ENCODE data around the gene ELF2.
"Not testable (repeated sequence)": the region's sequence is repeated elsewhere in the genome, so short reads cannot be mapped to it uniquely, and the experiment has no call there.

The ELF2 gene

DNA sequence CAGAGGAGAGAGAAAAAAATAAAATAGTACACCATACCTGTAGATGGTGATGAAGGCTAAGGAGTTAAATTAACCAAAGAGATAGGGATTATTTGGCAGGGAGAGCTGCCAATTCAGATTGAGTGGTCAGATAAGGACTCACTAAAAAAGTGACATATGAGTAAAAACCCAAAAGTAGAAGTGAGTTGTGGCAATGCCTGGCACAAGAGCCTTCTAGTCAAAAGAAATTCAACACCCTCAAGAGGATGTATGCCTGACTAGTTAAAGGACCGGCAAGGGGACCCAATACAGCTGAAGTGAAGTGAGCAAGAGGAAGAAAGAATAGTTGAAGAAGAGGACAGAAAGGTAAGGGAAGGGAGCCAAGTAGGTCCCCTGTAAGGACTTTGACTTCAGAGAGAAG lies 34.9 kb downstream of the ELF2 start:
- no peak for DNase-seq

DNA sequence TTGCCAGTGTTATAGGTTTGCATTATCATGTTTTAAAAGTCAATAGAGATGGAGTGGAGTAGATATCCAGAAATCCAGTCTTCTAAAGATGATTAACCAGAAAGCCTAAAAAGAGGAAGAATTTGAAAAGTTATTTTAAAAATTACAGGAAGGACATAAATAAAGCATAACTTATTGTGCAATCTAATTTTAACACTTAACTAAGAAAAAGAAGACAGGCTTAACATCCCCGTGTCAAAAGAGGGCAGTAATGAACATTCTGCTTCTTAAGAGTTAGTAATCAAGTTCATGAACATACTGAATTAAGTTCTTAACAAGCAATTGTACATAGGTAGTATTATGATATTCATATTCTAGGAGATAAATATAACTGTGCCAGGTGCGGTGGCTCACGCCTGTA lies 39.3 kb downstream of the ELF2 start:
- no peak for DNase-seq

DNA sequence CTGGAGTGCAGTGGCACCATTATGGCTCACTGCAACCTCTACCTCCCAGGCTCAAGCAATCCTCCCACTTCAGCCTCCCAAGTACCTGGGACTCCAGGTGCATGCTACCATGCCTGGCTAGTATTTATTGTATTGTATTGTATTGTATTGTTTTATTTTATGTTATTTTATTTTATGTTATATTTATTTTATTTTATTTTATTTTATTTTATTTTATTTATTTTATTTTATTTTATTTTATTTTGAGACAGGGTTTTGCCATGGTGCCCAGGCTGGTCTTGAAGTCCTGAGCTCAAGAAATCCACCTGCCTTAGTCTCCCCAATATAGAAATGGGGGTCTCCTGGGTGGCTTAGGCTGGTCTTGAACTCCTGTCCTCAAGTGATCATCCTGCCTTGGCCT lies 42.6 kb downstream of the ELF2 start:
- DNase-seq, result no peak

DNA sequence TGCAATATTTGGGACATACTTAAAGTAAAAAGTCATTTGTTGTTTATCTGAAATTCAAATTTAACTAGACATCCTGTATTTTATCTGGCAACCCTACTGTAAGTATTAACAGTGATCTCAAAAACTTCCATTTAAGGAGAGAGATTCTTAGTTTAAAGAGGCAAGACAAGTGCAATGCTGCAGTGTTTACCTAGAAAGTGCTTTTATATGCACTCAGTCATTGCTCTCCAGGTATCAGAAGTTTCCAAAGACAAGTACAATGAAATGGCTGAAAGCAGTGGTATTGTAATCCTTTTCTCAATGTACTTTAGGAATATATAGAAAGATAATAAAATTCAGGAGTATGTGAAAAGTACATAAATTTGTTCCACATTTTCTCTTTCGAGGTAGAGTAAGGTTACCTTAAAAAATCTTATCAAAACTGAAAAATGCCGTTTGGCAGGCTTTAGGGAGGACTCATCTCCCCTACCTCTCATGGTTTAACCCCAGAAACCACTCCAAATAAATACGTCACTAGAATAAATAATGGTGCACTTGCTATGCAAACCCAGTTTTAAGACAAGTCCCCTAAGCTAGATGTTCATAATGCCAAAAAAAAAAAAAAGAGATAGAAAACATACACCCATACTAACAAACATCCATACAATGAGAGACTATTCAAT lies 45.7 kb downstream of the ELF2 start:
- no peak for DNase-seq

DNA sequence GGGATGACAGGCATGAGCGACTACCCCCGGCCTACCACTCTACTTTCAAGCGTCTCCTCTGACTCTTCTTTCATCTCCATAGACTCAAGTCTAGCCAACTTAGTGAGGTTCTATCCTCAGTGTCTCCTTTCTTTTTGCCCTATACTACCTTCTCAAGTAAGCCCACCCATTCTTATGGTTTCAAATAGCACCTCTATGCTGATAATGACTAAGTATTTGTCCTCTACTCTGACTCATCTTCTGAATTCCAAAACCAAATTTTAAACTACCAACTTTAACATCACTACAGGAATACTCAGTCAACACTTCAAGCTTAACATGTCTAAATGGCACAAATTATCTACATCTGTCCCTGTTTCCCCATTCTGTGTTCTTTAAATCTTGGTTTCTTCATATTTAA lies 47.8 kb downstream of the ELF2 start:
- DNase-seq, result no peak

DNA sequence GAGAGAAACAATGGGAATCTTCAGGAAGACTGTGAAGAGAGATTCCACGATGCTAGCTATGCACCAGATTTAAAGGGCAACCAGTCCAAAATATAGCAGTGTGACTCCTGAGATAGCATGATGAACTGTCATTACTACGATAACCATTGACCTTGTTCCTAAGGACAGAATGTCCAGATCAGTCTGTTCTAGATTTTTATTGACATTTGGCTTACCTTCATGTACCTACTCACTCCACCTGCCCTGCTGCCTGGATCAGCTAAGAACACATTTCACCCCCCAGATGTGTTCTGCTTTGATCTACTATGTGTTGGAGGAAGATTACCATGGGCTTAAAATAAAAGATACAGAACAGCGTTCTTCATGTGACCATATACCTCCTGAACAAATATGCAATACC lies 50.1 kb downstream of the ELF2 start:
- no peak for DNase-seq

DNA sequence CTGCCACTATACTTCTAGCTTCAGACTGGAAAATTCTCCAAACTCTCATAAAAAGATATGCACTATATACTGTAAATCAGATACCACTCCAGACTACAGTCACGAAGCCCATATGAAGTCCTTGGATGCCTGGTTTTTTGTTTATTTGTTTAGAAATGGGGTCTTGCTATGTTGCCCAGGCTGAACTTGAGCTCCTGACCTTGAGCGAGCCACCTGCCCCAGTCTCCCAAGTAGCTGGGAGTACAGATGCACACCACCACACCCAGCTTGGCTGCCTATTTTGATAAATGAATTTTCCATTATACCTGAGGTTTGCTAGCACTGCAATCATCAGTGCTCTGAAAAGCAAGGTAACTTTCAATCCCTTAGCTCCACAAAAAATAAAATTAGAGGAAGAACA lies 53.1 kb downstream of the ELF2 start:
- DNase-seq, result no peak

DNA sequence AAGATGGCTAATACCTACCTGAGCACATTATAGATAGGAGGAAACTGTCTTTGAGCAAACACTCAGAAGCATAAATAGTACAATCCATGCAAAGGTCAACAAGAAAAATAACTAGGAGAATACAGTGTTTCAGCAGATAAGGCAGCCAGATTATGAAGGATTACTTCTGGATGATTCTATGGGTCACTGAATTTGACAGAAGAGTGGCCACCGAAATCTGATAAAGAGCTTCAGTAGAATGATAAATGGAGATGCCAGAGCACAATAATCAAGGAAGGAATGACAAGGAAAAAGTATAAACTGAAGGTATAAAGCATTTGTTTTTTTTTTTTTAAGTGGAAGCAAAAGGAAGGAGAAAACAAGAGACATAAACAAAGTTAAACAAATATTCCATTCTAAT lies 58.7 kb downstream of the ELF2 start:
- no peak for DNase-seq

DNA sequence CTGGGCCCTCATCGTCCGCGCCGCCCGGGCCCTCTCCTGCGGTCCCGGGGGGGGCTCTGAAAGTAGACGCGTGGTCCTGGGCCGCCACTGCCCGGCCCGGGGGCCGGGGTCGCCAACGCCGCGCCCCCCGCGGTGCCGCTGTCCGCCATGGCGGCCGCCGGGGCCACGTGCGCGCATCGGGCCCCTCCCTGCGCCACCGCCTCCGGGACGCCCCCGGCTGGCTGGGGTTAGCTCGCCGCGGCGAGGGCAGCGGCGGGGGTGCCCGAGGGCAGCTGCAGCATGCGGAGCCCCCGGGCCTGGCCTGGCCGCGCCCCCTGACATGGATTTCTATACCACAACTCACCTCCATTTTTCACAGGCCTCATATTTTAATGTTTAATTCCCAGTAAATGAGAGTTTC lies 61.8 kb downstream of the ELF2 start:
- no peak for DNase-seq

DNA sequence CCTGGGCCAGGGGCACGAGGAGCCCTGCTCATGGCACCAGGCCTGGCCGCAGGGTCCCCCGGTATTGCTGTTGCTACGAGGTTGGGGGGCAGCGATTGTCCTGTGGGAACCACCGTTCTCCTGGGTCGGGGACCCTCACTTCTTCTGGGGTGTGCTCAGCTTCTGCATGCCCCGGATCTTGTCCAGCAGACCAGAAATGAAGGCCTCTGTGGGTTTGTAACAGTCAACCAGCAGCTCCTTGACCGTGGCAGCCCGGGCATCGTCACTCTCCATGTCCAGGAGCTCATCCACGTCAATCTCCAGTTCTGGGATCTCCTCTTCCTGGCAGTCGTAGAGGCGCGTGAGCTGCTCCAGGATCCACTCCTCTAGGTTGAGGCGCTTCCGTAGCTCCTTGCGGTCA lies 62.2 kb downstream of the ELF2 start:
- DNase-seq, result not testable (repeated sequence)

DNA sequence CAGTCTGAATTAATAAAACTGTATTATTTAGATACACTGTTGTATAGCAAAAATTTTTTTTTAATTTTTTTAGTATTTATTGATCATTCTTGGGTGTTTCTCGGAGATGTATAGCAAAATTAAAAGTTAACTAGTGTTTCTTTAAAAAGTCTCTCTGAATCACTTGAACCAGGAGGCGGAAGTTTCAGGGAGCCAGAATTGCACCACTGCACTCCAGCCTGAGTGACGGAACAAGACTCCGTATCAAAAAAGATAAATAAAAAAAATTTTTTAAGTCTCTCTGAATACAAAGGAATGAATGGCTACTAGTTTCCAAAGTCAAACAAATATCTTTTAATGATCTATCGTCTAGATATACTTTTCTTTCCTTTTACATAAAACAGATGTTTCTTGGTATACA lies 64.4 kb downstream of the ELF2 start:
- DNase-seq, result no peak

DNA sequence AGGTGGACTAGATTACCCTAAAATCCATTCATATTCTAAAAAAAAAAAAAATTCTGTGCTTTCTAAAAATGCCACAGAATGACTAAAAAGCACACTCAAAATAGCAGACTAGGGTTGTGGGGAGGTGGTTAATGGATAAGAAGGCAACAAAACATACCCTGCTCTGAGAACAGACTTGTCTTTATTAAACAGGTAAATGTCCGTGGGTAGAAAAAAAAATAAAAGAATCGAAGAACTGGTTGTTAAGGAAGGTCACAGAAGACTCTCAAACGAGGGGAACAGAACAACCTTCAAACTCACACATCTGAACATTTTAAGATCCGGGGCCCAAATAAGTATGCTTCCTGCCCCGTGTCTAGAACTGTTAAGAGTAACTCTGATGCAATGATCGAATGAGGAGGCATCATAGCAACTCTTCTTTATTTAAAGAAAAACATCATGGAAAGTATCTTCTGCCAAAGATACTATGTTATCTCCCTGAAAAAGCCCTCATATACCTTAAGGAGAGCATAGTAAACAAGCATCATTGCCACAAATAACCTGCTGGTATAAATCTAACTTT lies 68.4 kb downstream of the ELF2 start:
- DNase-seq, result no peak

DNA sequence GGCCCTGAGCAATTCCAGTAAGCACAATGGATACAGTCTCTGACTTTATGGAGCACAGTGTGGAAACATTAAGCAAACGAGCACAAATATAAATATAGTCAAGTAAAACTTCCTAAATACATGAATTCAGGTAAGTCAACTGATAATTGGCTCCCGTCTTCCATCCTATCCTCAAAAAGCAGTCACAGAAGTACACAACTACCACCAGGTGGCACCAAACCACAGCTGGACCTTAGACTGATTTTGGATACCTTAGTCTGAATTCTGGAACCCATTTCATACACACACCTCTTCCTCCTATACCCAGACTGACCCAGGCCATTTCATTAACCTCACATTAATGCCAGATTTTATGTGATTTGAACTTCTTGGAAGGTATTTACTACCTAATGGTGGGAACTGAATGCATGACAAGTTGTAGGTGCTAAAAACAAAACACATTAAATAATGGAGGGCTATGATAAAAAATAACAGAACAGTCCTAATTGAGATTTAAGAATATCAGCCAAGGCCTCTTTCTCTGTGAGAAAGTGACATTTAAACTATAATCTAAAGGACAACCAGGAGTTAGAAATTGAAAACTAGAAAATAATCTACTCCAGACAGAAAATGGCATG lies 77.5 kb downstream of the ELF2 start:
- peak; percentile 61 for DNase-seq

DNA sequence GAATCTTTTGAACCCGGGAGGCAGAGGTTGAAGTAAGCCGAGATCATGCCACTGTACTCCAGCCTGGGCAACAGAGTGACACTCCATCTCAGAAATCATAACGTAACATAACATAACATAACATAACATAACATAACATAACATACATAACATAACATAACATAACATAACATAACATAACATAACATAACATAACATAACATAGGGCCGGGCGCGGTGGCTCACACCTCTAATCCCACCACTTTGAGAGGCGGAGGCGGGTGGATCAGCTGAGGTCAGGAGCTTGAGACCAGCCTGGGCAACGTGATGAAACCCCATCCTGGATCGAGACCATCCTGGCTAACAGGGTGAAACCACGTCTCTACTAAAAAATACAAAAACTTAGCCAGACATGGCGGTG lies 84.7 kb downstream of the ELF2 start:
- no peak for DNase-seq

DNA sequence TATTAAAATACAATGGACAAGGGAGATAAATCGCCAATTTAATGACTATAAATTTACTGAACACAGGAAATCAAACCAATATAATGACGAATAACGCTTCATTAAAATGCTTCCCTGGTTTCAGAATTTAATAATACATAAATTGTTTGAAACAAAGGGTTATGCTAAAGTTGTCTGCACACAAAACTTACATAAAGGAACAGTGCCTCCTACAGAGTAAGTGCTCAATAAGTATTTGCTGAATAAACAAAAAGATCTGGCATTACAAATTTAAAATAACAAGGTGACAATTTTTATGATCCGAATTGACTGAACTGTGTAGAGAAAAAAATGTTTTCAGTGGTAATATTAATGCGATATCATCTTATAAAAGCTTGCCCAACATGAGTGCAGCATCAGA lies 91.9 kb downstream of the ELF2 start:
- DNase-seq, result no peak

DNA sequence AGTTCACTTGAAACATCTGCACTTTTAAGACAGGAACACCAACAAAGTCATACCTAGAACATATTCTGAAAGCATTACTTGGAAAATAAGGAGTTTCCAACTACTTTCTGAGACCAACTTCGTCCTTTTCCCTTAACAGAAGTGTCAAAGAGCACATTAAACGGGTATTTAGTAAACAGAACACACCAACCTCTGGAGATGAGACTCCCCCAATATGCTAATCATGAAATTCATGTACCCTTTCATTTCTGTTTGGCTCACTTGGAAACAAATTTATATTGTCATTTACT lies 92.3 kb downstream of the ELF2 start:
- no peak for DNase-seq

DNA sequence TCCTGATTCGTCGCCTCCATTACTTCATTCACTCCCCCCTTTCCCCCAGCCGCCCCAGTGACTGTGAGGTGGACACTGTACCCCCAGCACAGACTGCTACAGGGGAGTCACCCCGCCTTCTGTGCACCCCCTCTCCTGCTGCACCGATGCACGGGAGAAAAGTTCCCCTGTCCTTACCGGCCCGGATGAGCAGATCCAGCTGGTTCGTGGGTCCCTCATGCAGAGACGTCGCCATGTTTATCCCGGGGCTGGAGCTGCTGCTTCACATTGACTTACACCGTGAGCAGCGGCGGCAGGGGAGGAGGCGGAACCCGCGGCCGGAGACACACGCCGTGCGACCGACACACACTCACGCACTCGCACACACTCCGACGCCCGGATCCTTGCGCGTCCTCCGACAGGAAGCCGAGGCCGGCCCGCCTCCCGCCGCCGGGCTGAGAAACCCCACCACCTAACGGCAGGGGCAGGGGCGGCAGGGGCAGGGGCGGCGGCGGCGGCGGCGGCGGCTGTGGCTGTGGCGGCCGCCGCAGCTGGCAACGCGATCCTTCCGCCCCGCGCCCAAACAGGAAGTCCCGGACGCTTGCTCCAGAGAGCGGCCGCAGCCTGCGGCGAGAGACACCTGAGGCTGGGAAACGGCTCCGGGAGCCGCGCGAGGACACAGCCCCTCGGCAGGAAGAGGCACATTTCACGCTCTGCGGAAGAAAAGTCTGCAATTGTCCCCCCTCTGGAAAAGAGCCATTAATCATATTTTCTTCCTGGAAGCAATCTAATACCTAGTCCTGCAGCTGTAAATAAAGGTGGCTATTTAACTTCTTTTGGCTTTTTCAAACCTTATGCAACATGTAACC lies 92.8 kb downstream of the ELF2 start:
- DNase-seq, result peak; percentile 91

DNA sequence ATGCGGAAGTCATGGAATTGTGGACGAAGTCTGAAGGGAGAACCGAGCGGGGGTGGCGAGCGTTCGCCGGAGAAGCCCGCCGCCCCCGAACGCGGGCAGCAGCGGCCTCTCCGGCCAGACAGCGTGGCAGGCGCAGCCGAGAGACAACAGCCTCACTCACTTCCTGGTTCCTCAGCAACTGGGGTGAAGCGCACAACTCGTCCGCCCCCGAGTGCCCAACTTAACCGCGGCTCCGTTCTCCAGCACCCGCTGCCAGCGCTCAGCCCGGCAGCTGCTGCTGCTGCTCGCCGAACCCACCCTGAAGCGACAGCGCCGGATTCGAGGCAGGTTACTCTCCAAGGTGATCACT lies 93.4 kb downstream of the ELF2 start:
- DNase-seq, result peak; percentile 39

DNA sequence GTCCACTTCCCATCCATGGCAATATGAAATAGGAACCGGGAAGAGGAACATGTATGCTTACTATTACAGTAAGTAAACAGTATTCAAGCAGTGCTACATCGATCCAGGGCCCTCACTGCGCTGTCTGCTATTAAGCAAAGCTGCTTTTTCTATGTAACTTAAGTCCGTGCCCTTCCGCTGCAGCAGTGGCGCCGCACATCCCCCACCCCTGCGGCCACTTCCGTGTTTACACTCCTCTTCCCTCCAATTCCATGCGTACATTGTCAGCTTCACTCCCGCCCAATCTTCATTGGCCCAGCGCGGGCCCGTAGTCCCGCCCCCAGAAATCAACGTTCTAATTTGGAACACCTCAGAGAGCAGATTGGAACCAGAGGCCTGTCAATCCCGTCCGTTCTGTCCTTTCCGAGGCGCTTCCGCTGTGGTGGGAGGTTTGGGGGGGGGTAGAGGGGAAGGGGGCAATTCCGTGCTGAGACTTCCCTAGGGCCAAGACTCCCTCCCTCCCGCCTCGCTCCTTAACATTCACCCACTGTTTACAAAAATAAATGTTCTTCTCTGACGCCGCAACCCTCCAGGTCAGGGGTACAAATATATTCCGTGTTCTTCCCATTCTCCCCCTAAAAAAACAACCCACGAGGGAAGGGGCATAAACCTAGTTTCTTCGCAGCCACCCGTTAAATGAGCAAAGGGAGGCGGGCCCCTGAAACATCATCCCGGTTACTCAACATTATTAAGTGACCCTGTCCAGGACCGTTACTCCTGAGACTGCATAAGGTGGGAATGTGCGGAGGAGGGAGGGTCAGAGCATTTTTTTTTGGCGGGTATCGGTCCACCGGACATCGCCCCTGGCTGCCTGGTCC lies 94.0 kb downstream of the ELF2 start:
- peak; percentile 97 for DNase-seq

DNA sequence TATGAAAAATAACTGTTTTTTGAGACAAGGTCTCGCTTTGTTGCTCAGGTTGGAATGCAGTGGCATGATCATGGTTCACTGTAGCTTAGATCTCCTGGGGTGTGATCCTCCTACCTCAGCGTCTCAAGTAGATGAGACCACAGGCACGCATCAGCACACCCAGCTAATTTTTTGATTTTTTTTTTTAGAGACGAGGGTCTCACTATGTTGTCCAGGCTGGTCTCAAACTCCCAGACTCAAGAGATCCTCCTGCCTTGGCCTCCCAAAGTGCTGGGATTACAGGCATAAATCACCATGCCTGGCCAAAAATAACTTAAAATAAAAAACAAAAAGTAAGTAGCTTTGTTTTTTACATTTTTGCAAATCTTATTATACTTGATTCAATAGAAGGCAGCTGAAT lies 98.1 kb downstream of the ELF2 start:
- no peak for DNase-seq

DNA sequence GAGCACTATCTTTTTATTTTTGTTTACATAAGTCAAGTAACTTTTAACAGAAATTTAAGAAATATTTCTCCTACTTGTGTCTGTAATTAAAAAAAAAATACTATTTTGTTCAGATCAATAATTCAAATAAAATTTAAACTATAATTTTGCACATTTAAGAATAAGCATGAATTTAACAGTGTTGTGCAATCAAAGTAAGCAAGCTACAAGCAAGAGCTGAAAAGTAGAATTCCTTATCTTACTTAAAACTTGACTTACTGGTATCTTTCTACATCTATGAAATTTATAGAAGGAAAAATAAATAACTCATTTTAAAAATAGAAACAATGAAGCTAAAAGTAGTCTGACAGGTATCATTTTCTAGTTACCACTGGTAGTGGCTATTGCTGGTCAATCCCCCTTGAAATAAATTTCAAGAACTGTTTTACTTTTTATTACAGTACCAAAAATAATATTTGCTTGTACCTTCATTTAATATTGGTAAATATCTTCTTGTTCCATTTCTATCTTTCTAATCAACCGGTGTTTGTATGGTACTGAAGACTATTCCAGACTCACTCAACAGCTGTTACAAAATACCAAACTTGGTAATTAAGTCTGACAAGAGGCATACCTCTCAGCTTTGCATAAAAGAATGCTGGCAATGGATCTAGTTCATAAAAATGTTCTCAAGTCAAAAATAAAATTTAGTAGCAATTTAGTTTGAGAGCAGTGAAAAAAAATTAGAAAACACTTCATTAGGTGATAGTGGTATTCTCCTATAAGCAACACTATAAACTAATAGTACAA lies 99.3 kb downstream of the ELF2 start:
- no peak for DNase-seq

DNA sequence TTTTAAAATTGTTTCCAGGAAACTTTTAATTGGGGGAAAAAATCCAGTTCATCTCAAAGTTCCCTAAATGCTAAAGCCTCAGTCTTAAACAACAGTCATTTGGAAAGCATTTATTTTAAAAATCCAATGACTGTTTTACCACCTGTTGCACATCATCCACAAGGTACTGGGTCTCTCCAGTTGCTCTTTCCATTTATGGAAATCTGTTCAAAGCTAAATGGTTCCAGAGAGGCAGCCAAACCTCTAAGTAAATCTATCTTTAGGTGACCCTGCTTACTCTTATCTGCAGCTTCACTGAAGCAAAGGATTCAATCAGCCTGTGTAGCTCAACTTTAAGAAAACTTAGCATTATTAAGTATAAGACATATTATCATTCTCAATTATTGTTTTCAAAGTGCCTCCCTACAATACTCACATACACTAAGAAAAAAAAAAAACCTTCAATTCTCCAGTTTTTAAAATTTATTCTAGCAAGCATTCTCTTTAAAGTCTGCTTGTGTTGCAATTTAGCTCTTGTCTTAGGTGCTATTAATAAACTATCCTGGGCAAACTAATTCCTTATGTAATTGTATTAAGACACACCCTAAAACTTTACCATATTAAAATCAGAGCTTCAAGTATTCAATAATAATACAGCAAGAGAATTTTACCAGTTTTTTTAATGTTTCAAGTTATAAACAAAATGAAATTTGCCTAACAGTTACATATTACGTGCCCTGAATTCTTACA lies 100.8 kb downstream of the ELF2 start:
- no peak for DNase-seq

All from NCI-H2029 (cell line).